GM21390 (cell line): ENCODE results near the gene GPR153.

Experiments
- ATAC-seq: cut with Tn5 transposase; IDR thresholded peaks from one replicate; pipeline ENCODE4 v1.9.1; 2021; ENCODE audit not compliant: unreplicated experiment

Gene GPR153

DNA sequence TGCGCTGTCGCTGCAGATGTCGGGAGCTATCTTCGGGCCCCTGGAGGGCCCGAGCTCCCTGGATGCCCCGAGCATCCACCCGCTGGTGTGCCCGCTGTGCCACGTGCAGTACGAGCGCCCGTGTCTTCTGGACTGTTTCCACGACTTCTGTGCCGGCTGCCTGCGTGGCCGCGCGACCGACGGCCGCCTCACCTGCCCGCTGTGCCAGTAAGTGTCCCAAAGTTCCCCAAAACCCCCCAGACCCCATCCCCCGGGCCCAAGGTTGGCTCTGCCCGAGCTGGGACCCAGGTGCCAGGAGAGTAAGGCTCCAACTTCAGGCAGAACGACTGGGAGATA lies 54.4 kb downstream of the GPR153 start:
- ATAC-seq, result no peak

GRCh38 chr1:6205849-6206519 lies 54.9 kb downstream of the GPR153 start, which contains the start of gene RNF207:
RNF207 (plus strand) TSS chr1:6206119; CDS start chr1:6206536, 417 bp downstream.
- peak; percentile 46 for ATAC-seq

GRCh38 chr1:6202256-6202655 lies 58.6 kb downstream of the GPR153 start:
- no peak for ATAC-seq

GRCh38 chr1:6200188-6200809 lies 60.6 kb downstream of the GPR153 start:
- ATAC-seq, result no peak

GRCh38 chr1:6199298-6200187 lies 61.4 kb downstream of the GPR153 start, which contains the start of gene RPL22:
RPL22 (minus strand) TSS chr1:6199595; CDS start chr1:6199573, 22 bp downstream.
- peak; percentile 93 for ATAC-seq

- ATAC-seq, result peak; percentile 24
These were observed 62.1 kb downstream of the GPR153 start for GRCh38 chr1:6198646-6199297.

- ATAC-seq, result no peak
These were observed 63.0 kb downstream of the GPR153 start for GRCh38 chr1:6197746-6198427.
